ENCODE data around the gene STK35.

- TF ChIP-seq, protein P1, sequence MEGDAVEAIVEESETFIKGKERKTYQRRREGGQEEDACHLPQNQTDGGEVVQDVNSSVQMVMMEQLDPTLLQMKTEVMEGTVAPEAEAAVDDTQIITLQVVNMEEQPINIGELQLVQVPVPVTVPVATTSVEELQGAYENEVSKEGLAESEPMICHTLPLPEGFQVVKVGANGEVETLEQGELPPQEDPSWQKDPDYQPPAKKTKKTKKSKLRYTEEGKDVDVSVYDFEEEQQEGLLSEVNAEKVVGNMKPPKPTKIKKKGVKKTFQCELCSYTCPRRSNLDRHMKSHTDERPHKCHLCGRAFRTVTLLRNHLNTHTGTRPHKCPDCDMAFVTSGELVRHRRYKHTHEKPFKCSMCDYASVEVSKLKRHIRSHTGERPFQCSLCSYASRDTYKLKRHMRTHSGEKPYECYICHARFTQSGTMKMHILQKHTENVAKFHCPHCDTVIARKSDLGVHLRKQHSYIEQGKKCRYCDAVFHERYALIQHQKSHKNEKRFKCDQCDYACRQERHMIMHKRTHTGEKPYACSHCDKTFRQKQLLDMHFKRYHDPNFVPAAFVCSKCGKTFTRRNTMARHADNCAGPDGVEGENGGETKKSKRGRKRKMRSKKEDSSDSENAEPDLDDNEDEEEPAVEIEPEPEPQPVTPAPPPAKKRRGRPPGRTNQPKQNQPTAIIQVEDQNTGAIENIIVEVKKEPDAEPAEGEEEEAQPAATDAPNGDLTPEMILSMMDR (IDR thresholded peaks at IDR 0.05; ENCODE audit: poor library complexity, severe bottlenecking), result no peak
- TF ChIP-seq EP300 (conservative IDR thresholded peaks at IDR 0.05; ENCODE audit: poor library complexity, severe bottlenecking), result no peak
These were observed 77.6 kb downstream of the STK35 start for GRCh38 chr20:2179233-2179580.

All from neural cell (in vitro differentiated cells).